HFFc6 (cell line): ENCODE measurements around the gene PHKG2. TPM values are rescaled to one million over a fixed set of nuclear protein-coding genes. Genes with fewer than 3 reads are reported as not detected.

ENCODE experiments used
- DNase-seq: peaks from one replicate; pipeline ENCODE4 v3.0.0-alpha.2; 2018
- H3K27ac Mint-ChIP-seq: 2 replicates; pipeline ENCODE4 v1.8.0; 2020; ENCODE audit warnings: mild to moderate bottlenecking, mixed read lengths
- H3K27me3 Mint-ChIP-seq: 2 replicates; pipeline ENCODE4 v1.8.0; 2021; ENCODE audit warnings: mild to moderate bottlenecking, moderate library complexity, mixed read lengths; ENCODE audit not compliant: insufficient read depth
- H3K36me3 Mint-ChIP-seq: 2 replicates; pipeline ENCODE4 v1.8.0; 2021; ENCODE audit warnings: low read depth, mixed read lengths
- H3K4me1 Mint-ChIP-seq: 2 replicates; pipeline ENCODE4 v1.8.0; 2020; ENCODE audit warnings: low read depth, mixed read lengths
- H3K4me3 Mint-ChIP-seq: 2 replicates; pipeline ENCODE4 v1.8.0; 2020; ENCODE audit warnings: mild to moderate bottlenecking, moderate library complexity, mixed read lengths
- H3K9me3 Mint-ChIP-seq: 2 replicates; pipeline ENCODE4 v1.8.0; 2020; ENCODE audit warnings: mild to moderate bottlenecking, mixed read lengths
- CTCF ChIP-seq: fragments of 200-600 bp; sonication (generic); IDR thresholded peaks from 2 replicates; pipeline ENCODE4 v1.5.0; 2021; ENCODE audit warnings: antibody characterized with exemption, mild to moderate bottlenecking
- total RNA-seq, 6 experiments: library from RNA; stranded (reverse); fragmentation: NEBNext Ultra II Directional; extraction: Animal tissue kit (Norgen Biotek cat#: 25700); gene quantifications; 2 replicates in 1 of 6; 3 replicates in 5 of 6; pipeline ENCODE4 v1.2.3, GENCODE V29; 2021

Gene PHKG2
- total RNA-seq, 6 experiments from 2014 or later: 26.6 to 31.0 (median 27.7) TPM

- Mint-ChIP-seq H3K36me3 (peaks cover 23% of the 10 kb centered on the region), H3K9me3 (no peaks in the 10 kb centered on the region), H3K4me3 (no peak overlapping the region), H3K27ac (no peak overlapping the region), H3K27me3 (peaks cover 10% of the 10 kb centered on the region), H3K4me1 (peaks cover 27% of the 10 kb centered on the region)
- DNase-seq: no peak
- TF ChIP-seq CTCF: no peak
Observed at GRCh38 chr16:30758988-30759491, 10.8 kb downstream of the PHKG2 start.

- DNase-seq: no peak
- Mint-ChIP-seq H3K27ac (no peak overlapping the region), H3K9me3 (no peaks in the 10 kb centered on the region), H3K4me1 (peaks cover 27% of the 10 kb centered on the region), H3K36me3 (peaks cover 19% of the 10 kb centered on the region), H3K27me3 (peaks cover 10% of the 10 kb centered on the region), H3K4me3 (peak overlapping the region; percentile 95; the same call in 1 of the 2 replicates)
- TF ChIP-seq CTCF: no peak
Observed at GRCh38 chr16:30760001-30760559, 11.9 kb downstream of the PHKG2 start.

GRCh38 chr16:30760577-30761426 lies 12.6 kb downstream of the PHKG2 start:
- Mint-ChIP-seq H3K27ac (peak overlapping the region; percentile 90), H3K27me3 (peaks cover 10% of the 10 kb centered on the region), H3K36me3 (peaks cover 25% of the 10 kb centered on the region), H3K4me3 (peak overlapping the region; percentile 95), H3K9me3 (no peaks in the 10 kb centered on the region), H3K4me1 (peaks cover 27% of the 10 kb centered on the region)
- TF ChIP-seq CTCF: no peak
- no peak for DNase-seq

GRCh38 chr16:30761427-30761927 lies 13.3 kb downstream of the PHKG2 start:
- H3K27ac Mint-ChIP-seq: peak overlapping the region; percentile 90
- no peak for TF ChIP-seq CTCF
- peaks cover 27% of the 10 kb centered on the region for H3K4me1 Mint-ChIP-seq
- no peaks in the 10 kb centered on the region for H3K9me3 Mint-ChIP-seq
- DNase-seq: peak; percentile 16
- H3K36me3 Mint-ChIP-seq: peaks cover 26% of the 10 kb centered on the region
- H3K4me3 Mint-ChIP-seq: peak overlapping the region; percentile 95
- peaks cover 10% of the 10 kb centered on the region for H3K27me3 Mint-ChIP-seq

- H3K4me3 Mint-ChIP-seq: peak within 1 kb of the TSS; percentile 95
- peaks cover 29% of the 10 kb centered on the region for H3K36me3 Mint-ChIP-seq
Observed at GRCh38 chr16:30761928-30762902, 14.0 kb downstream of the PHKG2 start, which contains the start of the genes CFAP119 and RNF40. Gene CFAP119, minus strand, starts transcription at chr16:30762062. Its CDS starts 314 bp downstream, at chr16:30761748. Gene RNF40, plus strand, starts transcription at chr16:30762322. Its CDS starts 224 bp downstream, at chr16:30762546.

More at GRCh38 chr16:30761928-30762902, 14.0 kb downstream of the PHKG2 start, which contains the start of the genes CFAP119 and RNF40:
- peak; percentile 98 for DNase-seq
- H3K9me3 Mint-ChIP-seq: no peaks in the 10 kb centered on the region
- H3K27me3 Mint-ChIP-seq: peaks cover 10% of the 10 kb centered on the region
- no peak for TF ChIP-seq CTCF
- peaks cover 27% of the 10 kb centered on the region for H3K4me1 Mint-ChIP-seq
- peak within 1 kb of the TSS; percentile 90 for H3K27ac Mint-ChIP-seq
